HUES6 (cell line): Measurements from ENCODE around the gene MAP4K5.
"Not testable (repeated sequence)": the region's sequence is repeated elsewhere in the genome, so short reads cannot be mapped to it uniquely, and the experiment has no call there.

Source experiments
- H3K27ac ChIP-seq: 2 replicates; pipeline ENCODE4 v1.7.0; 2013; ENCODE audit warnings: low read depth, mild to moderate bottlenecking, low read length, inconsistent platforms
- H3K27me3 ChIP-seq: 2 replicates; pipeline ENCODE4 v1.6.1; 2013; ENCODE audit warnings: low read length; ENCODE audit not compliant: control insufficient read depth, insufficient read depth
- H3K36me3 ChIP-seq: 2 replicates; pipeline ENCODE4 v1.6.1; 2013; ENCODE audit warnings: low read length; ENCODE audit not compliant: control insufficient read depth, insufficient read depth
- H3K4me1 ChIP-seq: 2 replicates; pipeline ENCODE4 v1.6.1; 2013; ENCODE audit warnings: low read length; ENCODE audit not compliant: control insufficient read depth, insufficient read depth
- H3K4me3 ChIP-seq: 2 replicates; pipeline ENCODE4 v1.5.1; 2013; ENCODE audit warnings: low read depth, low read length
- H3K9ac ChIP-seq: one replicate; pipeline ENCODE4 v1.6.1; 2013; ENCODE audit warnings: mild to moderate bottlenecking, low read length
- H3K9me3 ChIP-seq: 2 replicates; pipeline ENCODE4 v1.6.1; 2013; ENCODE audit warnings: low read depth, low read length; ENCODE audit not compliant: control insufficient read depth, insufficient read depth

MAP4K5 gene

DNA sequence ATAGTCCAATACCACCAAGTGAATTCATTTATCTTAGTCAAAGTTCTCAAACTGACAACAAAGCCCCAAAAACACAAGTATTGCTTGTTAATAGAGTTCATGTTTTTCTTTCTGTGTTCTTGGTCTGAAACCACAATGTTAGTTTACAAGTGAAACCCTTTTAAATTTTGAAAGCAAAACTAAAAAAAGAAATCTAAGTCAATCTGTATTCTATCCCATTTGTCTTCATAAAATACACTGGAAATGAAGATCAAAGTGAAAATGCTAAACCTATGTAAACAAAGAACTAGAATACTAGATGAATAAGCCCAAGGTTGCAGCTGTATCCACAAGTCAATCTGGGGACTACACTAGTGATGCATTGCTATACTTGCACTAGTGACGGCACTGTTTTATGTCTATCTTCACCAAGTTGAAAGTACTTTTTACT lies 10.4 kb downstream of the MAP4K5 start:
- no peak overlapping the region for H3K27ac ChIP-seq
- no peaks in the 10 kb centered on the region for H3K9me3 ChIP-seq
- H3K4me3 ChIP-seq, result no peak overlapping the region
- H3K36me3 ChIP-seq, result no peaks in the 10 kb centered on the region
- H3K27me3 ChIP-seq, result no peaks in the 10 kb centered on the region
- no peak overlapping the region for H3K9ac ChIP-seq
- H3K4me1 ChIP-seq, result peaks cover 8% of the 10 kb centered on the region

DNA sequence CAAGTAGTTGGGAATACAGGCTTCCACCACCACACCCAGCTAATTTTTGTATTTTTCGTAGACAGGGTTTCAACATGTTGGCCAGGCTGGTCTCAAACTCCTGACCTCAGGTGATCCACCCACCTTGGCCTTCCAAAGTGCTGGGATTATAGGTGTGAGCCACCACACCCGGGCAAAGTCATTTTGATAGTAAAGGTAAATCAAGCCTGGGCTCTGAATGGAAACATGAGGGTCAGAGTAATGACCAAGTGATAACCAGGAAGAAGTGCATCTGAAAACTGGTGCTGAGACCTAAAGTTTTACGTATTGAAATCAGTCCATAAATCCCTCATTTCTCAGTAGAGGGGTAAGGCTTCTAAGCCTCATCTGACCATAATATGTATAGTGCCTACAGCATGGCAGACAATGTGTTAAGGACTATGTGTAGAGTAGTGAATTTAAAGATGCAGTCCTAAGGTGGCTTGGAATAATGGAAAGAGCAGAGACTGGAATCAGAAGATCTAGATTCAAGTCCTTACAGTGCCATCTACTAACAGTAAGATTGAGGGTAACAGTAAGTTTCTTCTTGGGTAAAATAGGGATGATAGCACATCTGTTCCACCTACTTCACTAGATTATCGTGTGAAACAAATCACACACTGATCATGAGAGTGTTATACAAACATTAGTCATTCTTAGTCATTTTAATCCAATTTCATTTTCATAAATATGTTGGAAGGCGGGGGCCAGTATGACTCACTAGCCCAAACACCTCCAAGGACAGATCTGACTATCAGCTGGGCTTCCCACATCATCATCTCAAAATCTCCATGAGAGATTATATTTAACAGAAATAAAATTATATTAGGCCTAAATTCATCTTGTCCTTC lies 11.2 kb downstream of the MAP4K5 start:
- Histone ChIP-seq H3K9ac (no peak overlapping the region), H3K4me1 (peaks cover 8% of the 10 kb centered on the region), H3K27ac (no peak overlapping the region), H3K9me3 (no peaks in the 10 kb centered on the region), H3K27me3 (no peaks in the 10 kb centered on the region), H3K4me3 (no peak overlapping the region), H3K36me3 (no peaks in the 10 kb centered on the region)

DNA sequence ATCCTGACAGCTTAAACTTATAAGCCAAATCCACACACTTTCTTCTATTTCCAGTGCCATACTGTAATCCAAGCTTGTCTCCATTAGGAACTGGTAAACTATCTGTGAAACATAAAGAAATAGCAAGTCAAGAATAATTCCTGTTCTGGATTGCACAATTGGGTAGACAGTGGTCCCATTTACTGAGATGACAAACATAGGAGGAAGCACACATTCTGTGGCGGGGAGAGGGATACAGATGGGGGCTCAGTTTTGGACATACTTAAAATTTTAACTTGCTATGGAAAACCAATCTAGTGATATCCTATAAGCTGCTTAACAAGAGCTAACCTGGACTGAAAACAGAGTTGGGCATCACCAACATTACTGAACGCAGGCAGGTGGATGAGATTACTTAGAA lies 16.3 kb downstream of the MAP4K5 start:
- H3K4me1 ChIP-seq, result no peaks in the 10 kb centered on the region
- no peak overlapping the region for H3K4me3 ChIP-seq
- no peaks in the 10 kb centered on the region for H3K9me3 ChIP-seq
- no peaks in the 10 kb centered on the region for H3K27me3 ChIP-seq
- no peak overlapping the region for H3K27ac ChIP-seq
- H3K9ac ChIP-seq, result no peak overlapping the region
- no peaks in the 10 kb centered on the region for H3K36me3 ChIP-seq

DNA sequence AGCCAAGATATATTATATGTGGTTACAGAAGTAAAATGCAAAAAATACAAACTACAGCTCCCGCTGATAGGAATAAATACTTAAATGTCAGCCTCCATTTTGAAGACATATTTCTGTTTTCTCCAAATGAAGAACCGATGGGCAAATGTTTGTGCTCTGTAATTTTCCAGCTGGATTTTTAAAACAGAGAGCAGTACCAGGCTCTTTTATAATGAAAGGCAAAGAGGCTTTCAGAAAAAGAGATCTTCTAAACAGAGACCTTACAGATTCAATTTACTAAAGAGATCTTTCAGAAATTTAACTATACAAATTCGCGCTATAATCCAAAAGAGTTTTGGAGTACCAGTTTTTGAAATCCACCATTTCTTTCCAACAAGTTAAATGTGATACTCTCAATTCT lies 19.9 kb downstream of the MAP4K5 start:
- no peak overlapping the region for H3K27ac ChIP-seq
- no peak overlapping the region for H3K4me3 ChIP-seq
- H3K9me3 ChIP-seq, result no peaks in the 10 kb centered on the region
- H3K9ac ChIP-seq, result no peak overlapping the region
- no peaks in the 10 kb centered on the region for H3K4me1 ChIP-seq
- no peaks in the 10 kb centered on the region for H3K36me3 ChIP-seq
- no peaks in the 10 kb centered on the region for H3K27me3 ChIP-seq

DNA sequence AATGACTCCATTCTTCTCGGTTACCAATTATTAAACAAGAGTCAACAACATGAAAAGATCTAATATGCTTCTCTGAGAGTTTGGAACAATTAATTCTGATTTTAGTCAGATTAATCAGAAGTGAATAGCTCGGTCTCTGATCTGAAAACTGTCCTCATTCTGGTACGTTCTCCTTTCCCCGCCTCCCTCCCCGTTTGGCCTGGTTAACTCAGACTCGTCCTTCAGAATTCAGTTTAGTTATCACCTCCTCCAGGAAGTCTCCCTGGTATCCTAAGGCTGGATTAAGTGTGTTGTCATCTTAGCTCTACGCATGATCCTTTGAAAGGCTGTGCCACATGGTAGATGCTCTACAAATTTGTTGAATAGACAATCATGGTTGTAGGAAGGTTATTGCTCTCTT lies 22.2 kb downstream of the MAP4K5 start:
- H3K4me1 ChIP-seq, result no peaks in the 10 kb centered on the region
- H3K27ac ChIP-seq, result no peak overlapping the region
- H3K36me3 ChIP-seq, result no peaks in the 10 kb centered on the region
- no peaks in the 10 kb centered on the region for H3K27me3 ChIP-seq
- H3K9me3 ChIP-seq, result no peaks in the 10 kb centered on the region
- H3K9ac ChIP-seq, result no peak overlapping the region
- no peak overlapping the region for H3K4me3 ChIP-seq

DNA sequence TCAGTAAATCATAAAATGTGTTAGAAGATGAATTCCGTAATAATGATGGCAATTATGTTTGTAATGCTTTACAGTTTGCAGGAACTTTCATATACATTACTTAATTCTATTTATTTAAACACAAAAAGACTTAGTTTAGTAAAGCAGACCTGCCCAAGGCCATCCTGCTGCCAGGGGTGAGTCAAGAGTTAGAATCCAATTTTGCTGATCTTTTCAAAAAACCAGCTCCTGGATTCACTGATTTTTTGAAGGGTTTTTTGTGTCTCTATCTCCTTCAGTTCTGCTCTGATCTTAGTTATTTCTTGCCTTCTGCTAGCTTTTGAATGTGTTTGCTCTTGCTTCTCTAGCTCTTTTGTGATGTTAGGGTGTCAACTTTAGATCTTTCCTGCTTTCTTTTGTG lies 25.3 kb downstream of the MAP4K5 start:
- not testable (repeated sequence) for H3K9ac ChIP-seq, H3K9me3 ChIP-seq, H3K27me3 ChIP-seq, H3K4me3 ChIP-seq, H3K4me1 ChIP-seq, H3K27ac ChIP-seq
- H3K36me3 ChIP-seq, result peaks cover 16% of the 10 kb centered on the region

DNA sequence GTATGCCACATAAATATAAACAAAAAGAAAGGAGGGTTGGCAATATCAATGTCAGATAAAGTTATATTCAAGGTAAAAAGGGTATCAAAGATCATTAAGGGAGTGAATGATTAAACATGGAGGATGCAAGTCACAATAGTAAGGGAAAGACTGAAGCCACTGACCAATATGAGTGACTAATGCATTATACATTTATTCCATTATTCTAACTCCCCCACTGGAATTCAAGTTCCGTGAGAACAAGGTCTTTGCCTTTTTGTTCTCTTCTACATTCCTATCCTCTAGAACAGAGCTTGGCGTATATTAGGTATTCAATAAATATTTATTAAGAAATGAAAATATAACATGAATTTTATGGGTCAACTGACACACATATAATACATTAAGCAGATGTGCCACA lies 30.7 kb downstream of the MAP4K5 start:
- Histone ChIP-seq H3K27me3 (no peaks in the 10 kb centered on the region), H3K36me3 (peaks cover 20% of the 10 kb centered on the region), H3K4me3 (no peak overlapping the region), H3K27ac (no peak overlapping the region), H3K4me1 (no peaks in the 10 kb centered on the region), H3K9me3 (no peaks in the 10 kb centered on the region), H3K9ac (no peak overlapping the region)

DNA sequence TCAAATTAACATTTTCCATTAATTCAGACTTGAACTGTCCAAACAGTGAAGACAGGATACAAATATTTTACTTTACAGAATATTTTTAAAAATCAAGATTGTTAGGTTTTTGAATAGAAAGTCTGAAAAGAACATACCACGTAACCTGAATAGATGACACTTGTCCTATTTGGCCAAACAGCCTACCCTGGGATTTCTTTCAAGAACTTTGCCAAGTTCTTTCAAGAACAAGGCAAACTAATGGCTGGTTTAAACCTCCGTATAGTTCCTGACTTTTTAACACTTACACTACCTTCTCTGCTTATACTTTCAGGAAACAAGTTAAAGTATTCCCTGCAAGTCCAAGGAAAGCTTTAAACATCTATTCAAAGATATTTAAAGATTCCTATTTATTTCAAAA lies 35.0 kb downstream of the MAP4K5 start:
- no peaks in the 10 kb centered on the region for H3K9me3 ChIP-seq
- no peaks in the 10 kb centered on the region for H3K27me3 ChIP-seq
- no peaks in the 10 kb centered on the region for H3K4me1 ChIP-seq
- no peak overlapping the region for H3K4me3 ChIP-seq
- no peak overlapping the region for H3K9ac ChIP-seq
- no peak overlapping the region for H3K27ac ChIP-seq
- H3K36me3 ChIP-seq, result peaks cover 4% of the 10 kb centered on the region

DNA sequence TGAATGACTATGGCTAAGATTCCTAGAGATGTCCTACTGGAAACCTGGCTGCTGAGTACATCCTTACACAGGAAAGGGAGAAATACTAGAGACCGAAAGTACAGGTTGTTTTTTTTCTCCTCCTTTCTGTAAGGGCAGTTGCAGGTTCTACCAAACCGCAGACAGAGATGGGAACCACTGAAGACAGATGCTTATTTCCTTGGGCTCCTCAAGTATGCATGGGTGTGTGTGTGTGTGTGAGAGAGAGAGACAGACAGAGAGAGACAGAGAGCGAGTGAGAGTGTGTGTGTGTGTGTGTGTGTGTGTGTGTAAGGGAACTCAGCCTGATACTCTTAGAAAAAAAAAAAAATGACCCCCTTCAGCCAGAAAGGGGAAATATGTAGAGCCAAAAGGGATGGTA lies 42.5 kb downstream of the MAP4K5 start:
- H3K4me3 ChIP-seq, result no peak overlapping the region
- no peak overlapping the region for H3K9ac ChIP-seq
- no peak overlapping the region for H3K27ac ChIP-seq
- H3K27me3 ChIP-seq, result no peaks in the 10 kb centered on the region
- H3K4me1 ChIP-seq, result no peaks in the 10 kb centered on the region
- no peaks in the 10 kb centered on the region for H3K9me3 ChIP-seq
- H3K36me3 ChIP-seq, result 0 out of 2 replicates have a peak, but pooled peaks cover 3% of the 10 kb centered on the region

DNA sequence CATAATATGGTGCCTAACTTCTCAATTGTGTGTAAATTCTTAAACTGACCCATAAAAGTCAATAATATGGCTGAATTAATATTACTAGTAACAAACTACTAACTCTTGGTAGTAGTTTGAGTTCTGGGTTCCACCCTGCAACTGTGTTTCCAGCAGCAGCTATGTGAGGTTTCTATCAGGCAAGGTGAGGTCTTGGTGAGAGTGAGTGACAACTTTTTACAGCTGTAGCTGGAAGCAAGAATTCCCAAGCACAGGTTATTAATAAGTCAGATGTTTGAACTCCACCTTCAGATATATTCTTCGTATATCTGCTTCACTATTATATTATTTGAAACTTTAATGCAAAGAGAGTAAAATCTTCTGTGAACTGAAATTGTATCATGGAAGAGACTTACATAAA lies 43.8 kb downstream of the MAP4K5 start:
- Histone ChIP-seq H3K9ac (no peak overlapping the region), H3K27me3 (no peaks in the 10 kb centered on the region), H3K9me3 (no peaks in the 10 kb centered on the region), H3K4me3 (no peak overlapping the region), H3K4me1 (no peaks in the 10 kb centered on the region), H3K27ac (no peak overlapping the region), H3K36me3 (0 out of 2 replicates have a peak, but pooled peaks cover 3% of the 10 kb centered on the region)

DNA sequence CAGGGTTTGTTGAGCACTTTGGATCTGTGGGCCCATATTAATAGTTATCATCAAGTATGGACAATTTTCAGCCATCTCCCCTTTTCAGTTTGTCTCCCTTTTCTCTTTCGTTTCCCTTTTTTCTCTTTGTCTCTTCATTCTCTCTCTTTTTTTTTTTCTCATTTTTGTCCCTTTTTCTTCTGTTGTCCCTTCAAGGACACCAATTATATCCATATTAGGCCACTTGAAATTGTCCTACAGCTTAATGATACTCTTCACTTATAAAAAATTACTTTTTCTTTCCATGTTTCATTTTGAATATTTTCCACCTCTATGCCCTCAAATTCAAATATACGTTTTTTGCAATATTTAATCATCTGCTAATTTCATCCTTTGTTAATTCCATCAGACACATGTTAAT lies 53.3 kb downstream of the MAP4K5 start:
- Histone ChIP-seq H3K36me3 (peaks cover 27% of the 10 kb centered on the region), H3K27me3 (no peaks in the 10 kb centered on the region), H3K9ac (no peak overlapping the region)

More for the DNA sequence above, 53.3 kb downstream of the MAP4K5 start:
- Histone ChIP-seq H3K4me1 (no peaks in the 10 kb centered on the region), H3K4me3 (no peak overlapping the region), H3K27ac (no peak overlapping the region), H3K9me3 (no peaks in the 10 kb centered on the region)
